Femur (tissue), 1 donor: ENCODE results near the gene PAN3.

ENCODE experiments used
- DNase-seq: peaks from one replicate; pipeline ENCODE4 v3.0.0-alpha.2; 2017

Gene PAN3

DNA sequence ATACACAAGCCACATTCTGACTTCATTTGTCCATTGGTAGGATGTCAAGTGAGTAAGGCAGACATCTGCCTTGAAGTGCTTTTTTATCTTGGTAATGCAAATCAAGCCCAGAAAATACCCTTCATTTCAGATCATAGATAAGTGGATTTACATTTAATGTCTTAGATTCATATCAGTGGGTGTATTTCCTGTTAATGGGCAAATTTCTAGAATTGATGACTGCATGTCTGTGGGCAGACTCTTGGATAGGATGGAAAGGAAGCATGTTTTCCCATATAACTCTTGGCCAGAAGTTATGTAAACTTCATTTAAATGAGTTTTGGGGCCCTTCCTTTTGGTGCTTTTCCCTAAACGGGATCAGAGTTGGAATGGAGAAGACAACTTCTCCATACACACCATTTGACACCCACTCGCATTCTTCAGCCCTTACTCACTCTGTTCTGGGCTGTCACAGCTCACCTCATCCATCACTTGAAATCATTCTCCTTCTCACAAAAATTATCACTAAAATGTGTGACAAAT is 202.0 kb downstream of the PAN3 start:
- no peak for DNase-seq

DNA sequence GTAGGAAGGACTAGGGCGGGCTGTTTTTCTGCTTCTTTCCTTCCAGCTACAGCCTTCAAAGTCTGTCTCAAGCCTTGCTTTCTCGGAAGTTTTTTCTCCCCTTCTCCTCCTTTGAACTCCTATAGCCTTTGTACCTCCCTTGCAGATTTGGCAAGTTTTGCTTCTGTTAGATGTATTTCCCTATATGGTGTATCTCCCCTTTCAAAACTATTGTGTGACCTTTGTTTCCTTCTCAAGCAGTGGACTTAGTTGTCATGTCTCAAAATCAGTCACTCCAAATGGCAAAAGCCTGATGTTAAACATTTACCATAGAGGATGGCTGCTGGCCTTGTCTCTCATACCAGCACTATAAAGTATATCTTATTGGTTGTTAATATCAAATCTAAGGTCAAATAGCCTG is 203.9 kb downstream of the PAN3 start:
- no peak for DNase-seq

DNA sequence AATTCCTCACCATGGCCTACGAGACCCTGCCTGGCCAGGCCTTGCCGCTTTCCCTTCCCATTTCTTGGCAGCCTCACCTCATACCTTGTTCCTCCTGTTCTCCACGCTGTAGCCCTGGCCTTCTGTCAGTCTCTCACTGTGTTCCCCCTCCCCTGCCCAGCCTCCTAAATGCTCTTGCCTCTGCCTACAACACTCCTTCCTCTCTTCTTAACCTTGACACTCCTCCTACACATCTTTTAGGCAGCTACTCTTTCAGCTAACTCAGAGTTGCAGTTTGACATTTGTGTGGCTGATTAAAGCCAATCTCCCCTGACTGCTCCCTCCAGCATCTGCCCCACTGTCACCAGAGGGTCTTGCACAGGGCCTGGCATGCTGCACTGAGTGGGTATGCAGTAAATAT is 205.8 kb downstream of the PAN3 start:
- DNase-seq = no peak
